ENCODE measurements around the gene RBM5. TPM values are rescaled to one million over a fixed set of nuclear protein-coding genes. Genes with fewer than 3 reads are reported as not detected.

The RBM5 gene
- total RNA-seq, 1 experiment from 2014 or later, result 89.1 TPM

GRCh38 chr3:50158530-50159146 lies 69.9 kb downstream of the RBM5 start:
- no peak overlapping the region for H3K9ac ChIP-seq (ENCODE audit: low read length)
- no peaks in the 10 kb centered on the region; a peak in 1 of 4 replicates for H3K36me3 ChIP-seq (ENCODE audit: control insufficient read depth in 1 of 2, insufficient read depth in 2 of 2, low read length in 2 of 2)
- no peaks in the 10 kb centered on the region for H3K9me2 ChIP-seq (ENCODE audit: insufficient read depth)
- ATAC-seq (no peak), DNase-seq (ENCODE audit: low read depth, low spot score) (no peak)
- ChIA-PET POLR2A (no interaction called here), CTCF (no interaction called here), RAD21 (ENCODE audit: low non-redundant PET in 1 of 2, low total read pairs in 2 of 2, uncharacterized antibody in 2 of 2, unreplicated experiment in 2 of 2) (no interaction called here)
- H4K20me1 ChIP-seq (ENCODE audit: insufficient read depth), result no peaks in the 10 kb centered on the region
- no peak overlapping the region for H3K27ac ChIP-seq (ENCODE audit: low read depth, low read length)
- no peaks in the 10 kb centered on the region for H3K27me3 ChIP-seq (ENCODE audit: insufficient read depth, low read length)
- no peaks in the 10 kb centered on the region for H3K79me2 ChIP-seq (ENCODE audit: insufficient read depth, low read length)
- no peaks in the 10 kb centered on the region for H3K9me3 ChIP-seq (ENCODE audit: control insufficient read depth in 1 of 2, insufficient read depth in 1 of 2, low read depth in 1 of 2, low read length in 2 of 2)
- no peak overlapping the region for H3K4me2 ChIP-seq (ENCODE audit: low read length)
- intact Hi-C loops (cut with micrococcal nuclease), result no loop called here
- no peak overlapping the region for H2AFZ ChIP-seq (ENCODE audit: low read depth, low read length, poor library complexity, severe bottlenecking)
- no TSS peak for BruUV-seq (replicated peaks)
- H3K4me1 ChIP-seq (ENCODE audit: control insufficient read depth in 1 of 2, insufficient read depth in 2 of 2, low read length in 2 of 2), result peaks cover 14 to 55% of the 10 kb centered on the region in 2 experiments
- H3K4me3 ChIP-seq (replicated peaks in 1 of 2; ENCODE audit: low read depth in 1 of 2, low read length in 2 of 2), result no peak overlapping the region
- TF ChIP-seq CTCF (IDR thresholded peaks at IDR 0.05 in 2 of 3, conservative IDR thresholded peaks at IDR 0.05 in 1 of 3; ENCODE audit: borderline replicate concordance in 1 of 3, insufficient read depth in 1 of 3, low read depth in 2 of 3, low read length in 2 of 3) (0 out of 6 replicates have a peak, but pooled peaks of 1 of the 3 experiments have one; percentile 7), SRF (IDR thresholded peaks at IDR 0.05; ENCODE audit: low read depth) (no peak), FOSL1 (IDR thresholded peaks at IDR 0.05; ENCODE audit: low read depth) (no peak), SP1 (IDR thresholded peaks at IDR 0.05; ENCODE audit: low read depth) (no peak)

DNA sequence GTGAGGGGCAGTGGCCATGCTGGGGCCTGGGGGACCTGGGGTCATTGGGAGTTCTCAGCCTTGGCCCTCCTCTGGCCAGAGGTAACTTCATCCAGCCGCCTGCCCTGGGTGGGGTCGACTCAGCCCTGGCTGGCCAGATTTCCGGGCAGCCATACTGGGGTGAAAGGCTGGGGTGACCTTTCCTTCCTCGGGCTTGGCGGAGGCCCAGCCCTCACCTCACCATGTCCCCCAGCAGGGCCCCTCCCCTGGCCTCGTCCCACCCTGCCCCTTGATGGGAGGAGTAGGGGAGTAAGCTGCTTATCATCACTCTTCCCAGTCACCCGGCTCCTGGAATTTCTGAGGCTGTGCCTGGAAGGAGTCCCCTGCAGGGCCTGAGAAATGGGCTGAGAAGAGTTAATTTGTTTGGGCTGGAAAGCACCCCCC lies 71.9 kb downstream of the RBM5 start:
- peaks cover 14 to 46% of the 10 kb centered on the region in 2 experiments for H3K4me1 ChIP-seq (ENCODE audit: control insufficient read depth in 1 of 2, insufficient read depth in 2 of 2, low read length in 2 of 2)
- H3K9ac ChIP-seq (ENCODE audit: low read length), result no peak overlapping the region
- ChIA-PET RAD21 (ENCODE audit: low non-redundant PET in 1 of 2, low total read pairs in 2 of 2, uncharacterized antibody in 2 of 2, unreplicated experiment in 2 of 2) (no interaction called here), POLR2A (no interaction called here), CTCF (no interaction called here)
- no peak overlapping the region for H3K4me3 ChIP-seq (replicated peaks in 1 of 2; ENCODE audit: low read depth in 1 of 2, low read length in 2 of 2)
- H3K9me2 ChIP-seq (ENCODE audit: insufficient read depth), result no peaks in the 10 kb centered on the region
- no peaks in the 10 kb centered on the region for H4K20me1 ChIP-seq (ENCODE audit: insufficient read depth)
- DNase-seq (ENCODE audit: low read depth, low spot score) (no peak), ATAC-seq (no peak)
- peak overlapping the region; percentile 42 for H3K4me2 ChIP-seq (ENCODE audit: low read length)
- no peaks in the 10 kb centered on the region for H3K79me2 ChIP-seq (ENCODE audit: insufficient read depth, low read length)
- no peak overlapping the region for H2AFZ ChIP-seq (ENCODE audit: low read depth, low read length, poor library complexity, severe bottlenecking)
- intact Hi-C loops (cut with micrococcal nuclease), result no loop called here
- H3K27ac ChIP-seq (ENCODE audit: low read depth, low read length), result no peak overlapping the region
- no TSS peak for BruUV-seq (replicated peaks)
- no peaks in the 10 kb centered on the region; a peak in 1 of 4 replicates for H3K36me3 ChIP-seq (ENCODE audit: control insufficient read depth in 1 of 2, insufficient read depth in 2 of 2, low read length in 2 of 2)
- no peaks in the 10 kb centered on the region for H3K9me3 ChIP-seq (ENCODE audit: control insufficient read depth in 1 of 2, insufficient read depth in 1 of 2, low read depth in 1 of 2, low read length in 2 of 2)
- H3K27me3 ChIP-seq (ENCODE audit: insufficient read depth, low read length), result no peaks in the 10 kb centered on the region
- TF ChIP-seq CBX3 (IDR thresholded peaks at IDR 0.05; ENCODE audit: low read depth) (no peak), MAX (IDR thresholded peaks at IDR 0.05) (no peak), JUND (IDR thresholded peaks at IDR 0.05) (no peak), SRF (IDR thresholded peaks at IDR 0.05; ENCODE audit: low read depth) (no peak), YY1 (IDR thresholded peaks at IDR 0.05; ENCODE audit: extremely low read depth, insufficient replicate concordance, low read depth, low read length) (no peak), POLR2AphosphoS5 (IDR thresholded peaks at IDR 0.05; ENCODE audit: low read depth, low read length) (no peak), CTCF (IDR thresholded peaks at IDR 0.05 in 2 of 3, conservative IDR thresholded peaks at IDR 0.05 in 1 of 3; ENCODE audit: borderline replicate concordance in 1 of 3, insufficient read depth in 1 of 3, low read depth in 2 of 3, low read length in 2 of 3) (no peak), POLR2A (IDR thresholded peaks at IDR 0.05; ENCODE audit: borderline replicate concordance, extremely low read depth, insufficient read depth, insufficient read length) (no peak), RAD21 (IDR thresholded peaks at IDR 0.05; ENCODE audit: low read depth) (no peak)
- TF ChIP-seq, protein P1, sequence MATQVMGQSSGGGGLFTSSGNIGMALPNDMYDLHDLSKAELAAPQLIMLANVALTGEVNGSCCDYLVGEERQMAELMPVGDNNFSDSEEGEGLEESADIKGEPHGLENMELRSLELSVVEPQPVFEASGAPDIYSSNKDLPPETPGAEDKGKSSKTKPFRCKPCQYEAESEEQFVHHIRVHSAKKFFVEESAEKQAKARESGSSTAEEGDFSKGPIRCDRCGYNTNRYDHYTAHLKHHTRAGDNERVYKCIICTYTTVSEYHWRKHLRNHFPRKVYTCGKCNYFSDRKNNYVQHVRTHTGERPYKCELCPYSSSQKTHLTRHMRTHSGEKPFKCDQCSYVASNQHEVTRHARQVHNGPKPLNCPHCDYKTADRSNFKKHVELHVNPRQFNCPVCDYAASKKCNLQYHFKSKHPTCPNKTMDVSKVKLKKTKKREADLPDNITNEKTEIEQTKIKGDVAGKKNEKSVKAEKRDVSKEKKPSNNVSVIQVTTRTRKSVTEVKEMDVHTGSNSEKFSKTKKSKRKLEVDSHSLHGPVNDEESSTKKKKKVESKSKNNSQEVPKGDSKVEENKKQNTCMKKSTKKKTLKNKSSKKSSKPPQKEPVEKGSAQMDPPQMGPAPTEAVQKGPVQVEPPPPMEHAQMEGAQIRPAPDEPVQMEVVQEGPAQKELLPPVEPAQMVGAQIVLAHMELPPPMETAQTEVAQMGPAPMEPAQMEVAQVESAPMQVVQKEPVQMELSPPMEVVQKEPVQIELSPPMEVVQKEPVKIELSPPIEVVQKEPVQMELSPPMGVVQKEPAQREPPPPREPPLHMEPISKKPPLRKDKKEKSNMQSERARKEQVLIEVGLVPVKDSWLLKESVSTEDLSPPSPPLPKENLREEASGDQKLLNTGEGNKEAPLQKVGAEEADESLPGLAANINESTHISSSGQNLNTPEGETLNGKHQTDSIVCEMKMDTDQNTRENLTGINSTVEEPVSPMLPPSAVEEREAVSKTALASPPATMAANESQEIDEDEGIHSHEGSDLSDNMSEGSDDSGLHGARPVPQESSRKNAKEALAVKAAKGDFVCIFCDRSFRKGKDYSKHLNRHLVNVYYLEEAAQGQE (IDR thresholded peaks at IDR 0.05; ENCODE audit: low read depth), result no peak
